ENCODE data around the gene KLHL5.

- no peak for TF ChIP-seq CTCF (IDR thresholded peaks at IDR 0.05)
- no peak for TF ChIP-seq POLR2A (IDR thresholded peaks at IDR 0.05)
These were observed 10.5 kb upstream of the KLHL5 start for GRCh38 chr4:39051492-39051891.

Data from body of pancreas (tissue), 4 donors.